NCI-H1092 treated with DMSO at 0.1 percent for 48 hours (cell line): Measurements from ENCODE around the gene SHISA7.
"Not testable (repeated sequence)": the region's sequence is repeated elsewhere in the genome, so short reads cannot be mapped to it uniquely, and the experiment has no call there.

Experiments used
- DNase-seq: peaks from one replicate; lab custom pipeline; 2025; lab: John Stamatoyannopoulos, UW

The SHISA7 gene

GRCh38 chr19:55446060-55446459 lies 3.0 kb upstream of the SHISA7 start:
- DNase-seq: no peak

GRCh38 chr19:55444646-55445045 lies 1.5 kb upstream of the SHISA7 start:
- no peak for DNase-seq

GRCh38 chr19:55443824-55444480 lies 852 bp upstream of the SHISA7 start:
- DNase-seq: no peak

GRCh38 chr19:55442372-55442961 lies 633 bp downstream of the SHISA7 start:
- DNase-seq: peak; percentile 22

GRCh38 chr19:55441692-55442321 lies 1.3 kb downstream of the SHISA7 start:
- DNase-seq: no peak

- no peak for DNase-seq
These were observed 1.8 kb downstream of the SHISA7 start for GRCh38 chr19:55441319-55441691.

- DNase-seq: no peak
These were observed 2.5 kb downstream of the SHISA7 start for GRCh38 chr19:55440411-55441105.

GRCh38 chr19:55439052-55439451 lies 4.0 kb downstream of the SHISA7 start:
- no peak for DNase-seq

GRCh38 chr19:55437410-55437809 lies 5.7 kb downstream of the SHISA7 start:
- no peak for DNase-seq

- no peak for DNase-seq
These were observed 6.3 kb downstream of the SHISA7 start for GRCh38 chr19:55436847-55437246.

- no peak for DNase-seq
These were observed 8.1 kb downstream of the SHISA7 start for GRCh38 chr19:55435020-55435419.

GRCh38 chr19:55434356-55434919 lies 8.7 kb downstream of the SHISA7 start:
- DNase-seq: no peak

- no peak for DNase-seq
These were observed 9.8 kb downstream of the SHISA7 start for GRCh38 chr19:55433292-55433691.

GRCh38 chr19:55432241-55432959 lies 10.7 kb downstream of the SHISA7 start:
- no peak for DNase-seq

GRCh38 chr19:55431183-55431582 lies 11.9 kb downstream of the SHISA7 start:
- no peak for DNase-seq

GRCh38 chr19:55426042-55426441 lies 17.1 kb downstream of the SHISA7 start:
- DNase-seq: no peak

GRCh38 chr19:55424518-55424917 lies 18.6 kb downstream of the SHISA7 start:
- no peak for DNase-seq

- DNase-seq: no peak
These were observed 19.7 kb downstream of the SHISA7 start for GRCh38 chr19:55423225-55424005.

GRCh38 chr19:55421281-55421680 lies 21.8 kb downstream of the SHISA7 start:
- DNase-seq: not testable (repeated sequence)

- no peak for DNase-seq
These were observed 23.4 kb downstream of the SHISA7 start for GRCh38 chr19:55419624-55420236.

GRCh38 chr19:55419103-55419502 lies 24.0 kb downstream of the SHISA7 start:
- DNase-seq: no peak
